Measurements from ENCODE around the gene SOS2.
"Not testable (repeated sequence)": the region's sequence is repeated elsewhere in the genome, so short reads cannot be mapped to it uniquely, and the experiment has no call there.

Gene SOS2

GRCh38 chr14:50225067-50225973 is 6.1 kb downstream of the SOS2 start:
- DNase-seq, result no peak

- no peak for DNase-seq
Observed at GRCh38 chr14:50222055-50222613, 9.2 kb downstream of the SOS2 start.

- DNase-seq, result no peak
Observed at GRCh38 chr14:50218501-50218900, 12.9 kb downstream of the SOS2 start.

GRCh38 chr14:50215416-50215815 is 16.0 kb downstream of the SOS2 start:
- DNase-seq, result no peak

GRCh38 chr14:50213795-50214194 is 17.6 kb downstream of the SOS2 start:
- no peak for DNase-seq

- DNase-seq, result no peak
Observed at GRCh38 chr14:50212726-50213125, 18.7 kb downstream of the SOS2 start.

GRCh38 chr14:50210074-50210473 is 21.3 kb downstream of the SOS2 start:
- peak; percentile 13 for DNase-seq

GRCh38 chr14:50198499-50198898 is 32.9 kb downstream of the SOS2 start:
- DNase-seq, result no peak

- no peak for DNase-seq
Observed at GRCh38 chr14:50191499-50191898, 39.9 kb downstream of the SOS2 start.

- DNase-seq, result no peak
Observed at GRCh38 chr14:50186107-50186506, 45.3 kb downstream of the SOS2 start.

GRCh38 chr14:50173891-50174290 is 57.5 kb downstream of the SOS2 start:
- no peak for DNase-seq

- no peak for DNase-seq
Observed at GRCh38 chr14:50171895-50172294, 59.5 kb downstream of the SOS2 start.

- DNase-seq, result not testable (repeated sequence)
Observed at GRCh38 chr14:50167381-50167780, 64.0 kb downstream of the SOS2 start.

GRCh38 chr14:50156111-50156510 is 75.3 kb downstream of the SOS2 start:
- DNase-seq, result no peak

GRCh38 chr14:50148799-50149198 is 82.6 kb downstream of the SOS2 start:
- no peak for DNase-seq

GRCh38 chr14:50139192-50139591 is 92.2 kb downstream of the SOS2 start:
- no peak for DNase-seq

- no peak for DNase-seq
Observed at GRCh38 chr14:50127802-50128201, 103.6 kb downstream of the SOS2 start.

GRCh38 chr14:50123062-50123461 is 108.3 kb downstream of the SOS2 start:
- DNase-seq, result no peak

- no peak for DNase-seq
Observed at GRCh38 chr14:50122291-50122690, 109.1 kb downstream of the SOS2 start.

GRCh38 chr14:50121486-50121885 is 109.9 kb downstream of the SOS2 start:
- no peak for DNase-seq

- no peak for DNase-seq
Observed at GRCh38 chr14:50117456-50117855, 113.9 kb downstream of the SOS2 start.

GRCh38 chr14:50116966-50117365 is 114.4 kb downstream of the SOS2 start:
- no peak for DNase-seq

GRCh38 chr14:50116181-50116956 is 115.0 kb downstream of the SOS2 start, which contains the start of gene VCPKMT:
Gene VCPKMT (minus strand): TSS chr14:50116572. CDS start chr14:50116552, 20 bp downstream.
- DNase-seq, result peak; percentile 96
